ENCODE results near the gene MUS81.
A peak's percentile ranks its signal among the peaks of the same experiment; 100 is the strongest.
"Not testable (repeated sequence)": the region's sequence is repeated elsewhere in the genome, so short reads cannot be mapped to it uniquely, and the experiment has no call there.

MUS81 gene, protein sequence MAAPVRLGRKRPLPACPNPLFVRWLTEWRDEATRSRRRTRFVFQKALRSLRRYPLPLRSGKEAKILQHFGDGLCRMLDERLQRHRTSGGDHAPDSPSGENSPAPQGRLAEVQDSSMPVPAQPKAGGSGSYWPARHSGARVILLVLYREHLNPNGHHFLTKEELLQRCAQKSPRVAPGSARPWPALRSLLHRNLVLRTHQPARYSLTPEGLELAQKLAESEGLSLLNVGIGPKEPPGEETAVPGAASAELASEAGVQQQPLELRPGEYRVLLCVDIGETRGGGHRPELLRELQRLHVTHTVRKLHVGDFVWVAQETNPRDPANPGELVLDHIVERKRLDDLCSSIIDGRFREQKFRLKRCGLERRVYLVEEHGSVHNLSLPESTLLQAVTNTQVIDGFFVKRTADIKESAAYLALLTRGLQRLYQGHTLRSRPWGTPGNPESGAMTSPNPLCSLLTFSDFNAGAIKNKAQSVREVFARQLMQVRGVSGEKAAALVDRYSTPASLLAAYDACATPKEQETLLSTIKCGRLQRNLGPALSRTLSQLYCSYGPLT

GRCh38 chr11:65860278-65861164 is at the start of gene MUS81:
Gene MUS81 (plus strand): TSS chr11:65860433. CDS start chr11:65860754, 321 bp downstream.
- peak; percentile 98 for DNase-seq

- DNase-seq = no peak
These were observed 48.3 kb upstream of the MUS81 start for GRCh38 chr11:65811764-65812475.

DNA sequence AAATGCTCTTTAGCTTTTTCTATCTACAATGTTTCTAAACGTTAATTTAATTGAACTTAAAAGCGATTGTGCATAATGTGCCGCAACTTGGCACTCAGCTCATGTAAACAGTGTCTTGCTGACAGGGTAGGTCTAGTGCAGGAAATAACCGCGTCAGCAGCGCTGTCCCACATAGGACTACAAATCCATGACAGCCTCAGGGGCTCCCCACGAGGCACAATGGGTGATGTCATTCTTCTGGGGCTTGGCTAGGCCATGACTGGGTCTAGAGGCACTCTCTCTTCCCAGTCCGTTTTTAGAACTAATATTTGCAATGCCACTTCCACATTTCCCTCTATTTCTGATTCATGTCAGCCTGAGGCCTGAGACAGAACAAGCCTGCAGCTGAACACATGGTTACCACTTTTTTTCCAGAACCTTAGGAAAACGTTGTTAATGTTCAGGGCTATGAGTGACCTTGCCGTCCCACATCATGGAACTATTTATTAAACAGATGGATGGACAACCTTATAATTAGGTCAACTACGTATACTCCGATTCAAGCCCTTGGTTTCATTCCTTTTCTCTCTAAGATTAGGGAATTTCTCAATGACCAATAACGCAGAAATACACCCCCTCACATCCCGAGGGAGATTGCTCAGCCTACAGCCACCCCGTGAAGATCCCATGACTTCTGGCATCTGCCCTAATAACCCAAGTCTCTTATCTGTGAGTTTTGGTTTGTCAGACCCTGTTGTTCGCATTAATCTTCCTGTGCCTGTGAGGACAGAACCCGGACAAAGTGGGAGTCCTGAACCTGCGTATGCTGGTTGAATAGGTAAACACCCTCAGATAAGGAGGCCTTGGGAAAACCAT is 45.9 kb upstream of the MUS81 start:
- no peak for DNase-seq

DNA sequence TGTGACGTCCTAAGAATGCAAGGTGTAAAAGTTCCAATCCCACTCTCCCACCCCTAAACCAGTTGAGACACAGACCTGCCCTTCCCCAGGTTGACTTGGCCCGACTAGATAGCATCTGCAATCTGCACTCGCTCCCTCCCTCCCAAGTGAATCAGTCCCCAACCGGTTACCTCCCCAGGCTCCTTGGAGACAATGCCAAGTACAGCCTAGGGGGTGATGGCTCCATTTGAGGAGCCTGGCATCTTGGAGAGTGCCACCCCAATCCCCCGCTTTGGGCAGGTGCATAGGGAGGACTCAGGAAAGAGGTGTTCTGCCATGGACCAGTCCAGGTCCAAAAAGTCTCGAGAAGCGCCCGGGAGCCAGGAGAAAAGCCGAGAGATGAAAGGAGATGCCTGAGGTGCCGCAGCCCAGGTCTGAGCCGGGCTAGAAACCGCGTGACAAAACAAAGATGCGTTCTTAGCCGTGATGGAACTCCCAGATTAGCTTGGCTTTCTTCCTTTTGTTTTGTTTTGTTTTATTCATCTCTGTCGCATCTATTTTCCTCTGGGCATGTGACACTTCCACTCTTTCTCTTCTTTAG is 45.2 kb upstream of the MUS81 start:
- DNase-seq = no peak

- DNase-seq = no peak
These were observed 43.5 kb upstream of the MUS81 start for GRCh38 chr11:65816696-65817095.

GRCh38 chr11:65817312-65817834 is 42.9 kb upstream of the MUS81 start:
- DNase-seq = no peak

DNA sequence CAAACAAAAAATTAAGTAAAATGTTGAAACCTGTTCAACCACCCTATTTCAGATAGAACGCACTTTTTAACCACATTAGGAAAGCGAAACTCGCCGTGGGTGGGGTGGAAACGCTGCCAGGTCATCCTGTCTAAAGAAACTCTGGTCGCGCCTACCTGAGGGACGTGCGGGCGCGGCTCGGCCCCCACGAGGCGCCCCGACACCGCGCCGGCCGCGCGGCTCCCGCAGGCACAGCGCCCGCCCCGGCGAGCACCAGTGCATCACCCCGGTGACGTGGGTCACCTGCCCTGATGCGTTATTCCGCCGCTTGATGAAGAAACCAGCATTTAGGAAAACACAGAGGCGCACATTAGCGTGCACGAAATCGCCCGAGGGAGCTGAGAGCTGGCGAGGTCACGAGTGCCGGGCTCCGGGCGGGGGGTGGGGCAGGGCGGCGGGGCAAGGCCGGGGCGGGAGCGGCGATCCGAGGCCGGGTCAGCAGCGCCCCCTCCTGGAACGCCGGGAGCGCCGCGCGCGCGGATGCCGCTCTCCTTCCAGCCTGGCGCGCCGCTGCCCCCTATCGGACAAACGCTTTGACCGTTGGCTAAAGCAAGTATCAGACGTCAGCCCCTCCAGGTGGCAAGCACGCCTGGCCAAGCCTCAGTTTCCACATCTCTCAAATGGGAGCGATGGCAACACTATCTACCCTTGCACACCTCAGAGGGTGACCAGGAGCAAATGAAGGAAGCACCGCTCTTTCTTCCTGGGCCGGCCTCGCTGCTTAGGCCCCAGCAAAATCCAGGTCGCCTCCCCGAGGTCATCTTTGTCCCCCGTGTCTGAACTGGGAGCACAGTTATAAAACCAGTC is 42.2 kb upstream of the MUS81 start:
- DNase-seq = peak; percentile 92

DNA sequence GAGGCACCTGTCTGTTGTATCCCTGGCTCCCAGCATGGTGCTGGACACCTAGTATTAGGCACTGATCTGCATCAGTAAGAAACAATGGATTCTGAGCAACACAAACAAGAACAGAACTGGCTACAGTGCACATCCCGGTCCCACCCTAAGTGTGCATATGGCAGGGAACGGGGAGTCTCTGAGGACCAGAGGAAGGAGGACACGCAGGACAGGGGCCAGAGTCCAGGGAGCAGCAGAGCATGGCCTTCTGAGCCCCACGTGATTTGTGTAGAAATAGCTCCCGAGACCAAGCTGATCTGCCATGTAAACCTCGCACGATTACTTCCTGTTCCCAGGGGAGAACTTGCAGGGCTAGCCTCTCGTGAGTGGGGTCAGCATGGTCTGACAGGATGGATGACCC is 39.1 kb upstream of the MUS81 start:
- DNase-seq = no peak

- DNase-seq = no peak
These were observed 37.3 kb upstream of the MUS81 start for GRCh38 chr11:65822776-65823528.

DNA sequence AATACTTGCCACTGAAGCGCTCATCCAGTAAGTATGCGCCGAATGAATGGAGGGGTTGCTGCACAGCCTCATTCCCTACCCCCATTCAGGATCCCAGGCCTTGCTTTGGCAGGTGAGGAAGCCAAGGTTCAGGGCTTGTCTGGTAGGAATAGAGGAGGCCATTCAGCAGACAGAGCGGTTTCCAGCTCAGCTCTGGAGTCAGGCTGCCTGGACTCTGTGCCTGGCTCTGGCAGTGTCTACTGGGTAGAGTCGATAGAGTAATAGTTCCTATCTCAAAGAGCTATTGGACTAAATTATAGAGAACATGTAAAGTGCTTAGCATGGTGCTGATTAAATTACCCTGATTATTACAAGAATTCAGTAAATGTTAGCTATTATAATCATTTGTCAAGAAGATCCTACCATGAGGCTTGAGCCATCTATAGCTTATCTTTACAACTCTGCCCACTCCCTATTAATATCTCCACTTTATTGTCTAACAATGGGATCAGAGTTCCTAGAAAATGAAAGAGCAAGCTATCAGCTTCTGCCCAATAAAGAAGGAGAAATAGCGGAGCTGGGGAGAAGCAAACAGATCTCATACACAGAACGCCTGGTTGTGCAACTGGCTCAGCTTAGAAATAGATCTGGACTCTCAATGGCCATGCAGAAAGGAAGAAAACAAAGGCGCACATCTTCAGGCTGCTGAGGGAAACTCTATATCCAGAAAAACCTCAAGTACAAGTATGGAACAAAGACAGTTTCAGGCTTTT is 33.1 kb upstream of the MUS81 start:
- no peak for DNase-seq

GRCh38 chr11:65829459-65829858 is 30.8 kb upstream of the MUS81 start:
- no peak for DNase-seq

- DNase-seq = not testable (repeated sequence)
These were observed 28.0 kb upstream of the MUS81 start for GRCh38 chr11:65832231-65832630.

GRCh38 chr11:65833297-65834030 is 26.8 kb upstream of the MUS81 start, which contains the start of gene SNX32:
Gene SNX32 (plus strand): TSS chr11:65833963. CDS start chr11:65834066, 103 bp downstream.
- peak; percentile 82 for DNase-seq

GRCh38 chr11:65834202-65834601 is 26.0 kb upstream of the MUS81 start:
- DNase-seq = no peak

- DNase-seq = no peak
These were observed 18.1 kb upstream of the MUS81 start for GRCh38 chr11:65842144-65842543.

DNA sequence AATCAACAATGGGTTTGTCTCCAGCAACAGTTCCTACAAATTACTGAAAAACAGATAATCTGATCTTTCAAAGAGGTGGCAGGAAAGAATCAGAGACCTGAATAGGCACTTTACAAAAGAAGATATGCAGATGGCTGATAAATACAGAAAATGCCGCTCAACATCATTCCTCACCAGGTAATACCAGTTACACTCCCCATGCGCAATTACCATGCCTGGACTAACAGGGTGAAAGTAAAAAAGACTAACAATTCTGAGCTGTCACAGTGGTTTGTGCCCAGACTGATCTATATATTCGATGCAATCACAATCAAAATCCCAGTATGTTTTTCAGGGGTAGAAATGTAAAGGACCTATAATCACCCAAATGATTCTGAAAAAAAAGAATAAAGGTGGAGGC is 16.4 kb upstream of the MUS81 start:
- DNase-seq = no peak

- DNase-seq = no peak
These were observed 15.9 kb upstream of the MUS81 start for GRCh38 chr11:65844231-65844872.
